Fibroblast of peridontal ligament (primary cell): ENCODE data around the gene TMEM40.
"Not testable (repeated sequence)": the region's sequence is repeated elsewhere in the genome, so short reads cannot be mapped to it uniquely, and the experiment has no call there.

Experiments used
- DNase-seq: peaks from one replicate; pipeline ENCODE4 v3.0.0-alpha.2; 2010; ENCODE audit errors: extremely low read depth

Gene TMEM40

DNA sequence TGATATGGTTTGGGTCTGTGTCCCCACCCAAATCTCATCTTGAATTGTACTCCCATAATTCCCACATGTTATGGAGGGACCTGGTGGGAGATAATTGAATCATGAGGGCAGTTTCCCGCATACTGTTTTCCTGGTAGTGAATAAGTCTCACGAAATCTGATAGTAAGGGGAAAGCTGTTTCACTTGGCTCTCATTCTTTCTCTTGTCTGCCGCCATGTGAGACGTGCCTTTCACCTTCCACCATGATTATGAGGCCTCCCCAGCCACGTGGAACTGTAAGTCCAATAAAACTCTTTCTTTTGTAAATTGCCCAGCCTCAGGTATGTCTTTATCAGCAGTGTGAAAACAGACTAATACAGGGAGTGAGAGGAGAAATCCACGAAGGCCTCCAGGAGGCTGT, 16.9 kb upstream of the TMEM40 start:
- DNase-seq = not testable (repeated sequence)

DNA sequence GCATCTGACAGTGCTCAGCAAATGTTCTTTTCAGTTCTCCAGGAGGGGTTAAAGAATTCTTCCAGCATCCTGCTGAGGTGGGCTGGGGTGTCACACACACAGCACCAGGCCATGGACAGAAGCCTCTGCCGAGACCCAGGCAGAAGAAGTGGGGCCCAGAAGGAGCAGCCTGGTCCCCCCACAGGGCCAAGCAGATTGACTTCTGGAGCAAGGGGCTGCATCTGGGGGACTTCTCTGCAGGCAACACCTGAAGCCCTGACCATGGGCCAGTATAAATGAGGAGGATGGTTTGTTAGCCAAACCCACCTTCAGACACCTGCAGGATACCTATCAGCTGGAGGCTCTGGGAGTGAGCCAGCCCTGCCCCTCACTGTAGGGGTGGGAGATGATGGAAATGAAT, 16.2 kb upstream of the TMEM40 start:
- no peak for DNase-seq

DNA sequence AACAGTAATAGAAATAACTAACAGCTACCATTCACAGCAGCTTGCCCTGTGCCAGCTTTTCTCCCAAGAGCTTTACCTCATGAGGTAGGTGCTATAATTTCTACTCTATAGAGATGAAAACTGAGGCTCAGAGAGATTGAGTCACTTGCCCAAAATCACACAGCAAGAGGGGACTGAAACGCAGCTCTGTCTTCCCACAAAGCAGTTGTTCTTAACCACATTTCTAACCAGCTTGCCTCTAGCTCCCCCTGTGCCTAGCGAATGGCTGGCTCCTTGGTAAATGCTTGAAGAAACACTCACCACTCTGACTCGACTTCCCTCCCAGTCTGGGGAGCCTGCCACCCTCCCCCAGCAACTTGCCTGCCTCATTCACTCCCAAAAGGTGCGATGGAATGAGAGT, 15.6 kb upstream of the TMEM40 start:
- no peak for DNase-seq

DNA sequence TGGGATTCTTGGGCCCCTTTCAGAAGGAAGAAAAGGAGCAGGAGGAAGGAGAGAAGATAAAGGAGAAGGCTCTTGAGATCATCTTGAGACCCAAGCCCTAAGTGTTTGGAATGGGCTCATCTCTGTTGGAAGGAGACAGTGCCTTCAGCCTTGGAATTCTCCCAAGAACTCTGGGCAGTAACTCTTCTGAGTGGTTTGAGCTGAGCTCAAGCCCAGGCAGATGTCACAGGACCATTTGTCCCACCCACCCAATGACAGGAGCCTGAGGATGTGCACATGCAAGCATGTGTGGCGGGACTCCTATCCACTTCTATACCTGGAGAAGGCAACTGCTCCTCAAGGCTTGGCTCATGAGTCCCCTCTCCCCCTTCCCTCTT, 14.6 kb upstream of the TMEM40 start:
- DNase-seq = no peak

DNA sequence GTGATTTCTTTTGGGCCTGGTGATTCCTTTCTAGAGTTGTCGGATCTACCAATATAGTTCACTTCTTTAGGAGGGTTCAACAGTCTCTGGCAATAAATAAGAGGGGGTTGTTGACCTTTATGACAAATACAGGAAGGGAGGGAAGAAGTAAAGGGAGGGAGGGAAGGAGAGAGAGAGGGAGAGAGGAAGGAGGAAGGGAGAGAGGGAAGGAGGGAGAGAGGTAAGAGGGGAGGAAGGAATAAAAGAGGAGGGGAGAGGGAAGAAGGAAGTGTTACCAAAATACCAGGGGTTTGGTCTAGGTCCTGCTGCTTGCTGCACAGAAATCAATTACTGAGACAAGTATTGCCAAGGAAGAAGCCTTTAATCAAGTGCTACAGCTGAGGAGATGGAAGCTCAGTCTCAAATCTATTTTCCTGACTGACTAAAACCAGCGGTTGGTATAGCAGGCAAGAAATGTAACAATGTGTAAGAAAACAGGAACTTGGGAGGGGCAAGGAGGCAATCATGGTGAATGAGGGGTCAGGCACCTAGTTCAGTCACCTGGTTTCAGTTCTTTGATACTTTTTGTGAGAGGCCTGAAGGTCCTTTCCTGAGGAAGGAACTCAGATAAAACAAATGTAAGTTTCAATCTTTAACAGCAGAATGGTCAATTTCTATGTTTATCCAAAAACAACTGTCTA, 14.1 kb upstream of the TMEM40 start:
- DNase-seq = no peak

DNA sequence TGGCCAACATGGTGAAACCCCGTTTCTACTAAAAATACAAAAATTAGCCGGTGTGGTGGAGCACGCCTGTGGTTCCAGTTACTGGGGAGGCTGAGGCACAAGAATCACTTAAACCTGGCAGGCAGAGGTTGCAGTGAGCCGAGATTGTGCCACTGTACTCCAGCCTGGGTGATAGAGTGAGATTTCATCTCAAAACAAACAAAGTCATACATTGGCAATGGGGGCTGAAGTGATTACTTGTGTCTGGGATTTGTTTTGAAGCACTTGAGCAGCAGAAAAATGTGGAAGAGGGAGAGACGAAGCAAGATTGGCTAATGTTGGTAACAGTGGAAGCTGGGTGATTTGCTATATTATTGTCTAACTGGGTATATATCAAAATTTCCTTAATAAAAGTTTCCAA, 13.4 kb upstream of the TMEM40 start:
- DNase-seq = no peak

DNA sequence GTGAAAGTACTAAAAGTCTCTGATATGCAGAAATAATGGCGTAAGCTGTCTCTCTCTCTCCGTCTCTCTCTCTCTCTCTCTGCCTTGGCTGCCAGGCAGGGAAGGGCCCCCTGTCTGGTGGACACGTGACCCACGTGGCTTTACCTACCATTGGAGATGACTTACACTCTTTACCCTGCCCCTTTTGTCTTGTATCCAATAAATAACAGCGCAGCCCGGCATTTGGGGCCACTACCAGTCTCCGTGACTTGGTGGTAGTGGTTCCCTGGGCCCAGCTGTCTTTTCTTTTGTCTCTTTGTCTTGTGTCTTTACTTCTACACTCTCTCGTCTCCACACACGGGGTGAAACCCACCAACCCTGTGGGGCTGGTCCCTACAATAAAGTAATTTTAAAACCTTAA, 12.2 kb upstream of the TMEM40 start:
- no peak for DNase-seq

DNA sequence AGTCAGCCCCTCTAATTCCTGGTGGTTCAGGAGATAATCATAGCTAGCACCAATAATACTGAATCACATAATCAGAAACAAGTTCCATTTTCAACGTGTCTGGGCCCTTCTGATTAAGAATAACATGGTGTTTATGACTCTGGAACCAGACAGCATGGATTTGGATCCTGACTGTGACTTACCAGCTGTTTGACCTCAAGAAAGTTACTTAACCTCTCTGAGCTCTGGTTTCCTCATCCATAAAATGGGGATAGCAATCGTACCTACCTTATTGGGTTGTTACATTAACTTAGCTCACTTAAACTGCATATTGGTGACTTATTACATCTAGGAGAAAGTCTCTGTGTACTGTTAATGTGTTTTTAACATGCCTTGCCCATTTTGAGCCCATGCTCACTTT, 10.7 kb upstream of the TMEM40 start:
- no peak for DNase-seq

DNA sequence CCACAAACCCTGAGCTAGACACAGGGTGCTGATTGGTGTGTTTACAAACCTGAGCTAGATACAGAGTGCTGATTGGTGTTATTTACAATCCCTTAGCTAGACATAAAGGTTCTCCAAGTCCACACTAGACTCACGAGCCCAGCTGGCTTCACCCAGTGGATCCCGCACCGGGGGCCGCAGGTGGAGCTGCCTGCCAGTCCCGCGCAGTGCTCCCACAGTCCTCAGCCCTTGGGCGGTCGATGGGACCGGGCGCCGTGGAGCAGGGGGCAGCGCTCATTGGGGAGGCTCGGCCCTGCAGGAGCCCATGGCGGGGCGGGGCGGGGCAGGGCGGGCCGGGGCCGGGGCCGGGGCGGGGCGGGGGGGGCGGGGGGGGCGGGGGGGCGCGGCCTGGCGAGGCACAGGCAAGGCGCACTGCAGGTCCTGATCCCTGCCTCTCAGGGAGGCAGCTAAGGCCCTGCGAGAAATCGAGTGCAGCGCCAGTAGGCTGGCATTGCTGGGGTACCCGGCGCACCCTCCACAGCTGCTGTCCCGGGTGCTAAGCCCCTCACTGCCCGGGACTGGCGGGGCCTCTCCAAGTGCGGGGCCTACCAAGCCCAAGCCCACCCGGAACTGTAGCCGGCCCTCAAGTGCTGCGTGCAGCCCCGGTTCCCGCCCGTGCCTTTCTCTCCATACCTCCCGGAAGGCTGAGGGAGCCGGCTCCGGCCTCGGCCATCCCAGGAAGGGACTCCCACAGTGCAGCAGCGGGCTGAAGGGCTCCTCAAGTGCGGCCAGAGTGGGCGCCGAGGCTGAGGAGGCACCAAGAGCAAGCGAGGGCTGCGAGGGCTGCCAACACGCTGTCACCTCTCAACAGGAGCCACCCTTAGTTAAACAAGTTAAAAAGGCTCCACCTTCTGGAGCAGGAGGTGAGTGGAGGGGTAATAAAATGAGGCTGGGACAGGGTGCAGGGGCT, 9.8 kb upstream of the TMEM40 start:
- DNase-seq = no peak

DNA sequence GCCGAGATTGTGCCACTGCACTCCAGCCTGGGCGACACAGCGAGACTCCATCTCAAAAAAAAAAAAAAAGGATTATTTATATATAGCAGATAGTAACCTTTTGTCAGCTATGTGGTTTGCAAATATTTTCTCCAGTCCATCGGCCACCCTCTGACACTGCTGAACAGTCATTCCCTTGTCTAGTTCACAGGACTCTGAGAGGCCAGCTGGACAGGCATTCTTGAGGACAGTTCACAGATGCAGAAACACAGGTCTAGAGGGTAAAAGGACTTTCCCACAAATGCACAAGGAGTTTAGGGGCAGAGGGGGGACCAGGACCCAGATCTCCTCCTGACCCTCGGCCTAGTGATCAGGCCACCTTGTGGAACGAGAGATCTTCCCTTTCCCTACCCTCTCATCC, 7.5 kb upstream of the TMEM40 start:
- DNase-seq = no peak

DNA sequence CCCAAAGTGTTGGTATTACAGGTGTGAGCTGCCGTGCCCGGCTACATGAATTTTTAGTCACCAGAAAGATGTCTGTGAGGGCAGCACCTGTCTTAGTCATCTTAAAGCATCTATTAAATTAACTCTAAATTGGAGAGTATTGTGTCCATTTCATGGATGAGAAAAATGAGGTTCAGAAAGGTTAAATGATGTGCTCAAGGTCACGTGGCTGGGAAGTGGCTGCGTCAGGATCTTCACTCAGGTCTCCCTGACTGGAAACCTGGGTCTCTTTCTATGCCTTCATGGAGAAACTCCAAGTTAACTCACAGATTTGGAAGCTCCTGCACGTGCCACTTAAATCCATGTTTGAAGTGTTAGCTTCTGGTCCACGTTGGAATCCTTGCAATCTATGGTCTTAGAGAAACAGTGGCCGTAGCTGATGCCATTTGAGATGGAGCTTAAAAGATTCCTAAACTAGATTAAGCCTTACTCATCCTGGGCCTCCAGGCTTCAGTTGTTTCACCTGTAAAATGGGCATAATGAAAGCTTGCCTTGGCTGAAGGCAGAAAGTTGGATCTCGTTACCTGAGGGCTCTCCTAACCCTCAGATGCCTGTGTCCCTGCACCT, 5.2 kb upstream of the TMEM40 start:
- DNase-seq = no peak

DNA sequence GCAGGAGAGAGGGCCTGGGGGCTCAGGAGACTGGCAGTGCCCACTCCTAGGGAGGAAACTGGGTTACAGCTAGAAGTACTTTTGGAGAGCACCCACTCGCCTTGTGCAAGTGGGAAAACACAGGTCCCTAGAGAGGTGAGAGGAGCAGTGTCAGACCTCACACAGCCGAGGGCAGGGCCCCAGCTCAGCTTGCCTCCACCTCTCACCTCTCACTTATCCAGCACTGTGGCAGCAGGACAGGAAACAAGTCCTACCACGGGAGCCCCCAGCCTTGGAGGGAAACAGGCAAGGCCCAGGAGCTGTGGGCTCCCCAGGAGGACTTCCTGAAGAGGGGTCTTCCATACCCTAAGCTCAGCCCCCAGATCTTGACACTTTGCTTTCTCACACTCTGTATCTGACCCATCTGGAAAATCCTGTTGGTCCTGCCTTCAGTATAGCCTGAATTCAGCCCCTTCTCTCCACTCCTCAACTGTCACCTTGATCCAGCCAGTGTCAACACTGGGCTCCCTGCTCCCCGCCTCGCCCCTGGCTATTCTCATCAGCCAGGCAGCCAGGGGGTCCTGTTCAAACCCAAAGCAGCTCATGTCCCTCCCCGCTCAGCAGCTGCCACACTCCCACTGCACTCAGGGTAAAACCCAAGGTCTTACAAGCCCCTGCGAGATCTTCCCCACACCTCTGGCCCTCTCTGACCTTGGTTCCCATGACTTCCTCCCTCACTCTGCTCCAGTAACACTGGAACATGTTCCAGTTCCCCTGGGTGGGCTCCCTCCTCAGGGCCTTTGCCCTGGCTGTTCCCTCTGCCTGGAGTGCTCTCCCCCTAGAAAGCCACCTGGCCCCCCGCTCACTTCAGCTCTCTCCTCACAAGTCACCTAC, 870 bp upstream of the TMEM40 start:
- DNase-seq = no peak

DNA sequence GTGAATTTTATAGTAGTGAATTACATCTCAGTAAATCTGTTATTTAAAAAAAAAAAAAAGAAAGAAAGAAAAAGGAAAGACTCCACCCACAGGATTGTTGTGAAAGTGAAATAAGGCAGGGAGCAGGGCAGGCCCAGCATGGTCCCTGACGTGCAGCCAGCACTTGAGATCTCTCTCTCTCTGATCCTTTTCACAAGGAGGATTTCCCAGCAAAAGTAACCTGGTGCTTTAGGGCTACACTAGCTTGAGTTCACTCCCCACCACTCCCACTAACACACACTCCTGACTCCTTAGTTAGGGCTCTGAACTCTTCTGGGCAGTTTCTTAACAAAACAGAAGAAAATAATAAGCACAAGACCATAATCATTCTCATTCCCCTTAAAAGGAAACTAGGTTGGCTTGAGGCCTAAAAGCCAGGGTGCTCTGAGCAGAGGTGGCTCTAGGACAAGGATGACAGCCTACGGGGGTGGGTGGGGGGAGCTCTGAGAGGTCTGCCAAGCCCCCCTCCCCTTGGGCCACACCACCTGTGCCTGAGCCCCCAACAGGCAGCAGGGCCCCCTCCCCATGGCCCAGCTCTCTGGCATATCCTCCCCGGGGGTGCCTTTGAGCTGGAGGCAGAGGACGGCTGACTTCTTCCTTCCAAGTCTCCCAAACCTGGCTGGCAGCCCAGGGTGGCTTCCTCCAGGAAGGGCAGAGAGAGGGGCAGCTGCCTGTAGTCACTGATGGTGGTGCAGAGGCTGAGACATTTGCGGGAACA, 856 bp downstream of the TMEM40 start:
- peak; percentile 77 for DNase-seq

DNA sequence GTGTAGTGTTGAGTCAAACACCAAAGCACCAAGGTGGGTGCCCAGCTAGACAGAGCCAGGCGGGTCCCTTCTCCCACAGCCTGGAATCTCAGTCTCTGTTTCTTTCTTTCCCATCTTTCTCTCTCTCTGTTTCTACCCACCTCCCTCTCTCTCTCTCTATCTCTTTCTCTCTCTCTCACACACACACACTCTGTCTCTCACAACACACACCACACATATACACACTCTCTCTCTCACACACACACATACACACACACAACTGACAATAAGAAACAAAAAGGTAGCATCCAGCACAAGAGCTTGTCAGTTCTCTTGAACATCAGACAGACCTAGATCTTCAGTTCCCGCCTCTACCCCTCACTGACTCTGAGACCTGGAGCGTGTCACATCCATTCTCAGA, 2.4 kb downstream of the TMEM40 start:
- no peak for DNase-seq

DNA sequence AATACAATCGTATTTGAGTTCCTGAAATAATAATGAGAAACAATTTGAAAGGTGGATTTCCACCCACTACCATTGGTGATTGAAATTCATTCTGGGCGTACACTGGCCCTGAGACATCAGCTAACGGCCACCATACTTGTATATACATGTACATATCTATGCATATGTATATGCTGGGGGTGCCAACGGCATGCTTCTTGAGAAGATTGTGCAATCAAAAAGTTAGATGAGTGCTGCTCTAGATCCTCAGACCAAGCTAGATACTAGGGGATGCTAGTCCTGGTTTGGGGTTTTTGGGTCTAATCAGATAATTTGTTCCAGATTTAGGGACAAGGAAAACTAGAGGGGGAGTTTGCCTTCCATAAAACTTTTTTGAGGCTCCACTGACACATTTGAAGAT, 2.9 kb downstream of the TMEM40 start:
- DNase-seq = no peak

DNA sequence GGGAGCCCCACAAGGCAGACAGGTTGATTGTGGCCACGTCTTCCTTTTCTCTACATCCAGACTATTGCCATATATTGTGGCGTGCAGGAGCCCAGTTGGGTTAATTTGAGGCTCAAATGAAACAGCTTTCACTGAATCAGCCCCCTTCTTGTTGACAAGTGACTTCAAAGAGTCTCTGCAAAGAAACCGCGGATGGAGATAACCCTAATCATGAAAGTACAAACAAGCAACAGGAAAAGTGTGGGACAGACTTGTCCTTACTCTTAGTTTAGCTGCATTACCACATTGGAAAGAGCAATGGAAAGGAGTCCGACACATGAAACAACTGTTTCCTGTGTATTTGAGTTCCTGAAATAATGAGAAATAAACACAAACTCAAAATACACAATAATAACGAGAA, 3.3 kb downstream of the TMEM40 start:
- DNase-seq = no peak

DNA sequence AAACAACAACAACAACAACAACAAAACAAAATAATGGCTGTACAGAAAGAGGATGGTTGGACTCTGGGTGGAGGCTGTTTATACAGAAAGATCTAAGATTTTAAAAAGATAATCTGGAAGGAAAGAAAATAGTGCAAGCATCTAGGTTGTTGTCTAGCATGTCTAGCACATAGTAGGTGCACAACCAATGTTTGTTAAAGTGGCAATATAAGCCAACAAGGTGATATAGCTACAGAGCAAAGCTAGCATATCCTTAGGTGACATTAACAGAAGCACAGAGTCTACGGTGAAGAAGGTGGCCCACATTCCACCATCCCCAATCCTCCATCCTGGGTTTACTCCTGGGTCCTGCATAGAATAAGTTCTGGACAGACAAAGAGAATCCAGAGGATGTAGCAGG, 4.7 kb downstream of the TMEM40 start:
- no peak for DNase-seq

DNA sequence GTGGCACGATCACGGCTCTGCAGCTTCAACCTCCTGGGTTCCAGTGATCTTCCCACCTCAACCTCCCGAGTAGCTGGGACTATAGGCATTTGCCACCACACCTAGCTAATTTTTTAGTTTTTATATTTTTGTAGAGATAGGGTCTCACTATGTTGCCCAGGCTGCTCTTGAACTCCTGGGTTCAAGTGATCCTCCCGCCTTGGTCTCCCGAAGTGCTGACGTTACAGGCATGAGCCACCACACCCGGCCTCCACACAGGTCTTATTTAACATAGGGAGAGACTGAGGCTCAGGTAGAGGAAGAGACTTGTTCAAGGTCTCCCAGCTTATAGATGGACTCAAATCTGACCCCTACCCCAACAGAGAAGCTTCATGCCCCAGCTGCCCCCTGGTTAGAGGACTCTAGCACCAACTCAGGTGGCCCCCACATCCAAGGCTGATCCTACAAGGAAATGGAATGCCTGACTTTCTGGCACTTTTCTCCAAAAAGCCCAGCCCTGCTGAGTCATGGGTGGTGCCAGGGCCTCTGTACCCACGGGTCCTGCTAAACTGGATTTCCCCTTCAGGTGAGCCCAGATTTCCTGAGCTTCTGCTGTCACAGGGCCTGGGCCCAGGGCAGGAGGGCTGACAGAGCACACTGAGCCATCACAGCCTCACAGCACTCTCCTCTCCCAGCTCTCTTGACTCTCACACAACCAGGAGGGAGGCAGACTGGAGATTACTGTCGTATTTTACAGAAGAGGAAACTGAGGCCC, 5.6 kb downstream of the TMEM40 start:
- DNase-seq = no peak

DNA sequence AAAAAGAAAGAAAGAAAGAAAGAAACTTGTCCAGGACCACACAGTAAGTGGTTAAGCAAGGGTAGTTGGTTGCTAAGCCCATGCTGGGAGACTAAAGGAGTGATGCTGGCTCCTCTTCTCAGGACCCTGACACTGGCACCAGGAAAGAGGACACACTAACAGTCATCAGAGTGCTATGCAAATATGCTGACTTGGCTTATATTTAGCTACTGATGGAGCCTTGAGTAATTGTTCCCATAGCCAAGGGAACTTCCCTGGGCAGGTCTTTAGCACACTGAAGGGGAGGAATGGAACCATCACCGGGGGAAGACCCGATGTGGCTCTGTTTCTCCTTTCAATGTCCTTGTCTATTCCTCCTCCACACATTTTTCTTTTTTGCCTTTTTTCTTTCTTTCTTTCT, 6.2 kb downstream of the TMEM40 start:
- DNase-seq = no peak

DNA sequence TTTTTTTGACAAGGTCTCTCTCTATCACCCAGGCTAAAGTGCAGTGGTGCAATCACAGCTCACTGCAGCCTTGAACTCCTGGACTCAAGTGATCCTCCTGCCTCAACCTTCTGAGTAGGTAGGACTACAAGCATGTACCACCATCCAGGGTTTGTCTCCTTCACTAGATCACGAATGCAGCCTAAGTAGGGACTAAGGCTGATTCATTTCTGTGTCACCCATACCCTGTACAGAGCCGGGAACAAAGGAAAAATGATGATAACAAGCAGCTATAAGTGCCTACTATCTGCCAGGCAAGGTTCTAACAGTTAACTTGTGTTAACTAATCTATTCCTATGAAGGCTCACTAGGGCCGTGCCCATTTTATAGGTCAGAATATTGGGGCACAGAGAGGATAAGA, 7.0 kb downstream of the TMEM40 start:
- DNase-seq = no peak

DNA sequence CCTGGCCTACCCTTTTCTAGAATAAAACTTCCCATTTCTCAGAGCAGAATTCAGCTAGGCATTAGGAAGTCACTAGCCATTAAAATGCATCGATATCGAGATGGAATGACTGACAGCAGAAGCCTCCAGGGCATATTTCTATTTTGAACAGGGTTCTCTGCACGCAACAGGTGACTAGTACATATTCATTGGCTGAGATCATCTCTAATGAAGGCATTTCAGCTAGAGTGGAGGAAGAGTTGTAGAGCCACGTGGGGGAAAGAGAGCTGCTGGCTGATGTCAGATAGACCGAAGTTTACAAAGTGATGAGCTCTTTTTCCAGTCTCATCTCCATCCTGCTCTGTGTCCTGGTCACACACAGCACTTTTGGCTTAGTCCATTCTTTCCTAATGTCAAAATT, 7.5 kb downstream of the TMEM40 start:
- DNase-seq = no peak
